ENCODE measurements around the gene ELAVL1. TPM values are rescaled to one million over a fixed set of nuclear protein-coding genes. Genes with fewer than 3 reads are reported as not detected.

Gene ELAVL1
- total and polyA plus RNA-seq, 5 experiments from 2014 or later = 41.5 to 55.8 (median 55.1) TPM

Other genes starting within 250 kb of the ELAVL1 start
- gene CLEC4M, start 242.4 kb downstream of the ELAVL1 start, total RNA-seq = not detected
- gene CLEC4M, start 242.4 kb downstream of the ELAVL1 start, polyA plus RNA-seq = not detected
- gene EVI5L, start 175.4 kb downstream of the ELAVL1 start, total RNA-seq = 10 to 100 TPM; 10.5 to 11.5 TPM
- gene EVI5L, start 175.4 kb downstream of the ELAVL1 start, polyA plus RNA-seq = 1 to 10 TPM; 1.1 to 2.7 (median 1.7) TPM
- under 1 TPM; 0.11 to 0.21 TPM for gene PRR36, start 131.3 kb downstream of the ELAVL1 start, total RNA-seq
- under 1 TPM; 0.03 to 0.18 (median 0.13) TPM for gene PRR36, start 131.3 kb downstream of the ELAVL1 start, polyA plus RNA-seq
- gene LRRC8E, start 117.1 kb downstream of the ELAVL1 start, total RNA-seq = not detected
- gene LRRC8E, start 117.1 kb downstream of the ELAVL1 start, polyA plus RNA-seq = not detected
- gene MAP2K7, start 101.8 kb downstream of the ELAVL1 start, total RNA-seq = 10 to 100 TPM; 85.7 to 86.9 TPM
- gene MAP2K7, start 101.8 kb downstream of the ELAVL1 start, polyA plus RNA-seq = 1 to 10 TPM; 1.8 to 5.1 (median 2.3) TPM
- gene TGFBR3L, start 90.8 kb downstream of the ELAVL1 start, total RNA-seq = under 1 TPM; 0.41 to 0.57 TPM
- gene TGFBR3L, start 90.8 kb downstream of the ELAVL1 start, polyA plus RNA-seq = under 1 TPM in 1 of 3 donors, not detected in 2; 0.60 TPM
- gene SNAPC2, start 85.3 kb downstream of the ELAVL1 start, total RNA-seq = 10 to 100 TPM; 14.3 to 14.8 TPM
- gene SNAPC2, start 85.3 kb downstream of the ELAVL1 start, polyA plus RNA-seq = 10 to 100 TPM; 11.4 to 19.9 (median 12.8) TPM
- not detected for gene CTXN1, start 79.5 kb downstream of the ELAVL1 start, total RNA-seq
- not detected for gene CTXN1, start 79.5 kb downstream of the ELAVL1 start, polyA plus RNA-seq
- 10 to 100 TPM; 83.1 to 86.9 TPM for gene TIMM44, start 62.0 kb downstream of the ELAVL1 start, total RNA-seq
- gene TIMM44, start 62.0 kb downstream of the ELAVL1 start, polyA plus RNA-seq = 10 to 100 TPM in 2 of 3 donors, 1 to 10 TPM in 1; 9.9 to 19.7 (median 15.3) TPM
- gene CCL25, start 47.1 kb upstream of the ELAVL1 start, total RNA-seq = not detected
- under 1 TPM in 2 of 3 donors, not detected in 1; 0.22 to 0.36 TPM for gene CCL25, start 47.1 kb upstream of the ELAVL1 start, polyA plus RNA-seq
- gene FBN3, start 144.0 kb upstream of the ELAVL1 start, total RNA-seq = not detected
- not detected for gene FBN3, start 144.0 kb upstream of the ELAVL1 start, polyA plus RNA-seq
- 10 to 100 TPM; 26.2 to 31.7 TPM for gene CERS4, start 203.7 kb upstream of the ELAVL1 start, total RNA-seq
- 1 to 10 TPM; 5.4 to 8.0 (median 7.9) TPM for gene CERS4, start 203.7 kb upstream of the ELAVL1 start, polyA plus RNA-seq

All from naive thymus-derived CD8-positive, alpha-beta T cell (primary cell).